Keratinocyte (primary cell): ENCODE measurements around the gene PLK1. TPM values are rescaled to one million over a fixed set of nuclear protein-coding genes. Genes with fewer than 3 reads are reported as not detected.
A peak's percentile ranks its signal among the peaks of the same experiment; 100 is the strongest.

Experiments
- DNase-seq: peaks from one replicate; pipeline ENCODE4 v3.0.0-alpha.2; 2011; ENCODE audit warnings: low read depth, missing footprints, low spot score
- FAIRE-seq: peaks from 2 replicates; lab custom pipeline; 2011; peaks lifted over from hg19 to GRCh38; lab: Jason Lieb, UNC
- H2AFZ ChIP-seq: 2 replicates; pipeline ENCODE4 v1.6.0; 2012; ENCODE audit warnings: low read length, control low read depth, inconsistent platforms; ENCODE audit not compliant: control insufficient read depth
- H3K27ac ChIP-seq: 2 replicates; pipeline ENCODE4 v1.5.1; 2011; ENCODE audit warnings: low read length; ENCODE audit not compliant: control insufficient read depth, insufficient read depth
- H3K27me3 ChIP-seq: 3 replicates; pipeline ENCODE4 v1.6.0; 2011; ENCODE audit warnings: low read length; ENCODE audit not compliant: control insufficient read depth, insufficient read depth; ENCODE audit errors: extremely low read depth
- H3K36me3 ChIP-seq, 2 experiments: 2 replicates in 1 of 2; 3 replicates in 1 of 2; pipeline ENCODE4 v1.5.1; 2011; ENCODE audit warnings: low read length in 2 of 2, mild to moderate bottlenecking in 1 of 2; ENCODE audit not compliant: control insufficient read depth in 2 of 2, insufficient read depth in 2 of 2; ENCODE audit errors: extremely low read depth in 1 of 2
- H3K4me1 ChIP-seq: 3 replicates; pipeline ENCODE4 v1.5.1; 2011; ENCODE audit warnings: low read length; ENCODE audit not compliant: control insufficient read depth, insufficient read depth; ENCODE audit errors: extremely low read depth
- H3K4me2 ChIP-seq: 3 replicates; pipeline ENCODE4 v1.6.0; 2011; ENCODE audit warnings: low read depth, low read length; ENCODE audit not compliant: control insufficient read depth, insufficient read depth; ENCODE audit errors: extremely low read depth
- H3K4me3 ChIP-seq, 3 experiments: fragments of 200-600 bp in 1 of 3; sonication (generic) in 1 of 3; 2 replicates in 2 of 3; 3 replicates in 1 of 3; pipeline ENCODE4 v1.5.1; 2011 to 2016; ENCODE audit warnings: low read length in 3 of 3, mild to moderate bottlenecking in 3 of 3, control low read depth in 2 of 3, inconsistent platforms in 1 of 3, low read depth in 1 of 3, mixed read lengths in 1 of 3, mixed run types in 1 of 3, moderate library complexity in 1 of 3; ENCODE audit not compliant: control insufficient read depth in 2 of 3, insufficient read depth in 2 of 3; ENCODE audit errors: extremely low read depth in 1 of 3
- H3K79me2 ChIP-seq: 2 replicates; pipeline ENCODE4 v1.6.0; 2012; ENCODE audit warnings: low read length; ENCODE audit not compliant: control insufficient read depth, insufficient read depth
- H3K9ac ChIP-seq: 3 replicates; pipeline ENCODE4 v1.6.0; 2011; ENCODE audit warnings: low read length; ENCODE audit not compliant: control insufficient read depth, insufficient read depth; ENCODE audit errors: extremely low read depth
- H3K9me1 ChIP-seq: 3 replicates; pipeline ENCODE4 v1.6.0; 2011; ENCODE audit warnings: low read length; ENCODE audit not compliant: control insufficient read depth, insufficient read depth; ENCODE audit errors: extremely low read depth
- H3K9me3 ChIP-seq: 2 replicates; pipeline ENCODE4 v1.5.1; 2012; ENCODE audit warnings: low read depth, low read length; ENCODE audit not compliant: control insufficient read depth
- H4K20me1 ChIP-seq: 3 replicates; pipeline ENCODE4 v1.6.0; 2011; ENCODE audit warnings: low read length; ENCODE audit not compliant: control insufficient read depth, insufficient read depth; ENCODE audit errors: extremely low read depth
- CTCF ChIP-seq, 3 experiments: IDR thresholded peaks in 1 of 3; conservative IDR thresholded peaks in 1 of 3; optimal IDR thresholded peaks in 1 of 3; 2 replicates in 2 of 3; 3 replicates in 1 of 3; pipeline versions ENCODE3 to v1.5.1; 2011; ENCODE audit warnings: low read length in 3 of 3, mild to moderate bottlenecking in 3 of 3, moderate library complexity in 2 of 3, control low read depth in 1 of 3, inconsistent platforms in 1 of 3; ENCODE audit not compliant: insufficient read depth in 2 of 3; ENCODE audit errors: extremely low read depth in 1 of 3
- EZH2 ChIP-seq: IDR thresholded peaks from one replicate; pipeline ENCODE4 v1.6.1; 2012; ENCODE audit warnings: inconsistent platforms, mild to moderate bottlenecking, low read length, moderate library complexity
- dilution Hi-C: fragments of 300-500 bp; cut with MboI; formaldehyde crosslinking; loops from one replicate; pipeline ENCODE4 v1.7.0; 2020; ENCODE audit warnings: low sequenced_read_pairs; ENCODE audit not compliant: extremely low pct_ligation_motif_present
- polyA plus RNA-seq, 5 experiments: library from polyadenylated mRNA; depleted of rRNA in 3 of 5; stranded (reverse) in 3 of 5; stranded (forward) in 1 of 5; unstranded in 1 of 5; fragments of >200 nt; gene quantifications; 1 replicate in 1 of 5; 2 replicates in 3 of 5; 3 replicates in 1 of 5; pipeline versions ENCODE4 v1.2.1 to v1.2.3, GENCODE V29; 2011 to 2012; ENCODE audit warnings: missing spikeins in 2 of 5, low read depth in 1 of 5, low replicate concordance in 1 of 5

PLK1 gene
- polyA plus RNA-seq, 1 donor (not counting 4 experiments of a cell fraction or from before 2014, with no cell fraction given) = 21.2 TPM

GRCh38 chr16:23691483-23692189 lies 12.9 kb downstream of the PLK1 start:
- H2AFZ ChIP-seq = no peak overlapping the region
- TF ChIP-seq EZH2 = no peak
- TF ChIP-seq CTCF (optimal IDR thresholded peaks at IDR 0.05 in 1 of 3, IDR thresholded peaks at IDR 0.05 in 1 of 3, conservative IDR thresholded peaks at IDR 0.05 in 1 of 3; ENCODE audit: extremely low read depth in 1 of 3, insufficient read depth in 2 of 3, low read length in 3 of 3) = no peak
- no peak for FAIRE-seq
- H3K4me1 ChIP-seq = no peaks in the 10 kb centered on the region
- no peaks in the 10 kb centered on the region for H3K9me3 ChIP-seq
- H3K27me3 ChIP-seq = no peaks in the 10 kb centered on the region
- no peaks in the 10 kb centered on the region for H4K20me1 ChIP-seq
- H3K27ac ChIP-seq = no peak overlapping the region
- H3K9ac ChIP-seq = no peak overlapping the region
- H3K4me2 ChIP-seq = no peak overlapping the region
- H3K4me3 ChIP-seq = no peak overlapping the region
- H3K79me2 ChIP-seq = no peaks in the 10 kb centered on the region
- dilution Hi-C loops = no loop called here
- no peaks in the 10 kb centered on the region for H3K9me1 ChIP-seq
- DNase-seq = no peak
- peaks cover 23 to 32% of the 10 kb centered on the region in 2 experiments for H3K36me3 ChIP-seq

- Histone ChIP-seq H3K4me3 (no peak overlapping the region), H3K9me3 (no peaks in the 10 kb centered on the region), H3K4me1 (no peaks in the 10 kb centered on the region), H3K9ac (no peak overlapping the region), H3K36me3 (peaks cover 20 to 29% of the 10 kb centered on the region in 2 experiments), H3K9me1 (no peaks in the 10 kb centered on the region), H3K27ac (no peak overlapping the region), H2AFZ (no peak overlapping the region), H3K4me2 (no peak overlapping the region), H3K79me2 (no peaks in the 10 kb centered on the region), H4K20me1 (no peaks in the 10 kb centered on the region), H3K27me3 (no peaks in the 10 kb centered on the region)
- dilution Hi-C loops = no loop called here
- TF ChIP-seq EZH2 = no peak
- TF ChIP-seq CTCF (optimal IDR thresholded peaks at IDR 0.05 in 1 of 3, IDR thresholded peaks at IDR 0.05 in 1 of 3, conservative IDR thresholded peaks at IDR 0.05 in 1 of 3; ENCODE audit: extremely low read depth in 1 of 3, insufficient read depth in 2 of 3, low read length in 3 of 3) = no peak
- DNase-seq (no peak), FAIRE-seq (peak; percentile 43)
Measured at GRCh38 chr16:23692190-23692837, 13.6 kb downstream of the PLK1 start.
